NK-92 (cell line): ENCODE results near the gene TEX11.

Experiments
- DNase-seq: peaks from one replicate; lab custom pipeline; 2025; ENCODE audit not compliant: unreplicated experiment; lab: John Stamatoyannopoulos, UW

Gene TEX11

GRCh38 chrX:70504772-70505450 is 403.6 kb downstream of the TEX11 start:
- DNase-seq, result no peak

DNA sequence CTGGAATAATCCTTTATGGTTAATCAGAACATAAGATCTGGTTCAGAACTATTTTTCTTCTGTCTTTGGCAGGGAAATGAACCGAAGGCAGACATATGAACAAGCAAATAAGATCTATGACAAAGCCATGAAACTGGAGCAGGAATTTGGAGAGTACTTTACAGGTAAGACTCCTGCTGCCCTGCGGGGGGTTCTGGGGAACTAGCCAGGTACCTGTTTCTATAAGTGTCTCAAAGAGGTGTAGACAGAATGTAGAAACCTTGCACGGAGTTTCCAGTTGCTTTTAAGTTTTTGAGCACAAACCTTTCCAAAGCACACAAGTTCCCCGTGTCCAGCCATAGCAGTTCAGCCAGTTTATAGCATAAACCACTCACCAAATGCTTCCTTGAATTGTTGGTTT is 407.7 kb downstream of the TEX11 start:
- DNase-seq, result no peak

DNA sequence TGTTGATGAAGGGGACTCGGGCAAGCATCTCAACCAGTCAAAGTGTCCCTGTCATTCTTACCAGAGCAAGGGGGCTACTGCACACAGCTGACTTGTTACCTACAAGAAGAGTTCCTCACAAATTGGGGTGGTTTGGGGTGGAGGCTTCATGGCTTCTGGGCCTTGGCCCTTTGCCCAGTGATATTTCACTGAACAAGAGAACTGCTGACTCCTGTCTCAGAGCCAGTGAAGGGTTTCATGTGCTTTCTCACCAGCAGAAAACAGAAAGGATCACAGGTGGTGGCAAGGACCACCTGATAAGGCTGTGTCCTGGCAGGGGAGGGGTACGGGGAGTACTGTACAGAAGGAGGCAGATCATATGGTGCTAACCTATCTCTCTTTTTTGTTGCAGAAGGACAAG is 410.4 kb downstream of the TEX11 start:
- DNase-seq, result no peak

DNA sequence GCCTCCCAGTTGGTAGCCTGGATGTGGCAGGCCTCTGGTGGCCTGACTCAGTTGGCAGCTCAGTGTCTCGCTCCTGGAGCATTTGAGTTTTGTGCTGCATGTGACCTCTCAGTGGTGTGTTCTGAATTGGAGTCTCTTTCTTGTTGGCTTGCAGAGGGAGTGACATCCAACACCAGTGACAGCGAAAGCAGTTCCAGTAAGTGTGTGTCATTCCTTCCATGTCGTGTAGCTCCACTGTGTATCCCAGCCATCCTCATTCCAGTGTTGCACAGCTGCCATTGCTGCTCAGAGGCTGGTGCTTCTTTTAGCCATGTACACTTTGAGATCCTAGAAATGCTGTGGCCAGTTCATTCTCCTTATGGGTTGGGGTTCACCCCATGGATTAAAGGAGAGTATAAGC is 411.5 kb downstream of the TEX11 start:
- DNase-seq, result no peak

DNA sequence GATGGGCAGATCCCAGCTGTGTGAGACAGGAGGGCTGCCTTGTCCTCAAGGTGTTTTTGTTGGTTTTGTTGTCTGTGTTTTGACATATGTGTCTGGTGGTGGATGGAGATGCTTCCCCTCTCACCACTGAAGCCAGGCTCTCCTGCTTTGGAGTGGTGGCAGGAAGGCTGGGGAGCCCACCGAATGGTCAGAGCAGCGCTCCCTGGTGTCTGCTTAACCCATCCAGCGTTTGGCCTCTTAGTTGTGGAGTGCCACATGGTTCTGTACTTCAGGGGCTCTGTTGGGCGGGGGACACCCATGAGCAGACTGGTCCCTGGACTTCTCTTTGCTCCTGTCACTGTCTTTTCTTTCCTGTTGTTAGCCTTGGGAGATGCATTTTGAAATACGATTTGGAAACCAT is 412.0 kb downstream of the TEX11 start:
- no peak for DNase-seq

DNA sequence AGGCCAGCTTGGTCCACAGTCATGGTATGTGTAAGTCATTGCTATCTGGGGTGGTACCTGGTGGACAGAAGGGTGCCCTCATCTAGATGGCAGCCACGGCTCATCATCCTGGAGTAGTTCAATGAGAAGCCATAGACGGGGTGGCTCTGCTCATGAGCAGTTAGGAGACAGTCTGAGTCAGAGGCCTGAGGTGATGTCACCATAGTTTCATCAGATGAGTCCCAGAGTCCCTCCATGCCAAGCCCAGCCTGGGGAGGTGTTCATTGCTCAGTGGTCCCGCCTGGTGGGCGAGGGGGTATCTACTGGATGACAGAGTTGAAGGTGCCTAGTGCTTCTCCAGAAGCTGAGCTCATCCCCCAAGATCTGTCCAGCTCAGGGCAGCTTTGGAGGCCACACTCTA is 414.1 kb downstream of the TEX11 start:
- DNase-seq, result no peak

- DNase-seq, result no peak
Observed at GRCh38 chrX:70488856-70489255, 419.7 kb downstream of the TEX11 start.

DNA sequence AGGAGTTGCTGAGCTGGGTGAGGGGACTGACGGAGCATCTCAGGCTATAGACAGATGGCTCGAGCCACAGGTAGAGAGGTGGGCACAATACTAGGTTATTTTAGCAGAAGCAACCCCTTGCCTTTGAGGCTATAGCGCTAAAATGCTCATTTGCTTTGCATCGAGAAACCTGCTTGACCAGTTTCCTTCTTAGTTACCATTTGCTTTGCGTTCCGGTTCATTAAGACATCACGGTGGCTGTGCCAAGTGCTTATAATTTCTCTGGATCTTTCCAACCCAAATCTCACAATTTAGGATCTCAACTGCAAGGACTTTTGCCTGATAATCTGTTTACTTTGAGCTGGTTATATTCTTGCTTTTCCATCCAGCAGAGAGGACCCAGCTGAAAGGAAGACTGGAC is 423.0 kb downstream of the TEX11 start:
- DNase-seq, result no peak

DNA sequence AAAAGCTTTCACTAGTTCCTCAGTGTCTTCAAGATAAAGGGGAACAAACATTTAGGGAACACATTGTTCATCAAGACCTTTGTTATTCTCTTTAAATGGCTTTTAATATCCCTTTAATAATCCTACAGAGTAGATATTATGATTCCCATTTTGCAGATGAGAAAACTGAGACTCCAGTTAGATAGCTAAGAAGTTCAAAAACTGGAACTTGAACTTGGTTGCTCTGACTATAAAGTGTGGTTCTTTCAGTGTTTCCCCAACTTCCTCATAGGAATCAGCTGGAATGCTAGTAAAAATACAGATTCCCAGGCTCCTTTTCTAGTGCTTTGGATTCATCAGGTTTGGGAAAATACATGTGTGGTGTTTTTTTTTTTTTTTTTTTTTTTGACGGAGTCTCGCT is 426.2 kb downstream of the TEX11 start:
- no peak for DNase-seq

- no peak for DNase-seq
Observed at GRCh38 chrX:70481471-70482270, 426.8 kb downstream of the TEX11 start.

- DNase-seq, result no peak
Observed at GRCh38 chrX:70480660-70481018, 427.9 kb downstream of the TEX11 start.

DNA sequence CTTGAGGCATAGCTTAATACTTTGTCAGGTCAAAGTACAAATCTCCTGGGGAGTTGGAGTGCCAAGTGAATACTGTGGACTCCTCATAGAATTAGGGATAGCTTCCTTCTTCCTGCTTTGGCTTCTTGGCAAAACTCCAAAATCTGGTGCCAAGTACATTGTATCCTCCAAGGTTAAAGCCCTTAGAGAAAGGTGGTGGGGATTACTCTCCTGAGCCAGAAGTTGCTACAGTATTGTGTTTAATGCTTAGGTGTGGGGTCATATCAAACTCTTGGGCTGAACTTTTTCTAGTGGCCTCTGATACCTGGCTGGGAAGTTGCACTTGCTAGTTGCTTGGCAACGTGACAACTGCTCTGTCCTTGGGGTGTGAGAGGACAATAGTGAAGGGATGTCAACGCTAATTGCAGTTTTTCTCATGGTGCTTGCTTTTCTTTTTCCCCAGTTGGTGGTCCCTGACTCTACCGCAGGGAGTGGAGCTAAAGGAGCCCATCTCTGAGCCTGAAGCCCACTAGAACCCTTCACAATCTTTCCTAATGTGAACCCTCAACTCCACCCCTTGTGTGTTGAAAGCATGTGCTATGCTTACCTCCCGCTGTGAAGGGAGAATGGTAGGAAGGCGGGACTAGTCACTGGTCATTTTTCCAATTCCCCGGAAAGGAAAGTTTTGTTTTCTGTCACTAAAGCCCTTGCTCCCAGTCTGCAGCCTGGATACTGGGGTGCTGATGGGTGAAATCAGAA is 428.4 kb downstream of the TEX11 start:
- DNase-seq, result no peak

DNA sequence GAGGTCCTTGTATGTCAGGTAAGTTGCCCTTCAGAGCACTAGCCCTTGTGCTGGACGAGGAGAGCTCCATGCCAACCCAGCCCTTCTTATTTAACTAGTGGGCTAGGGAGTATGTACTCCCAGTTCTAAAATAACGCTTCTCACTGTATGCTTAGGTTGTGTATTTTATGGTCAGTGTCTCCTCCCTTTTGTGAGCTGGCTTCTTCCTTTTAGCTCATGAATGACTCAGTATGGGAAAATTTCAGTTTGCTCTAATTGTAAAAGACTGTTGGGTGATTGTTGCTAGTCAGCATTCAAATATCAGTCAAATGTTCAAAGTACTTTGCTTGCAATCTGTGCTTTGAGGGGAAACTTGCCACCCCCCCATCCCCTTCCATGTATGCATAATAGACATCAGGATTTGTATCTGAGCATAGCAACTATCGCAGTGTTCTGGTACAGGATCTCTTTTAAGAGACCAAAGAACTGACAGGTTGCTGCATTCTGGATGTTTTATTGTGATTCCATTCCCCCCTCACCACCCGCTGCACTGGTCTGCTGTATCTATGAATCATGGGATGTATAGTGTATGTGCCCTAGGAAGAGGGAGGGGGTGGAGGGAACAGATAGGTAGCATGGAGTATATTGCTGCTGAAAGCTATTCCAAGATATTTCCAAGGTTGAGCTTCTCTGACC is 429.1 kb downstream of the TEX11 start:
- no peak for DNase-seq
